ENCODE results near the gene PPFIA2.
"Not testable (repeated sequence)": the region's sequence is repeated elsewhere in the genome, so short reads cannot be mapped to it uniquely, and the experiment has no call there.

The PPFIA2 gene

DNA sequence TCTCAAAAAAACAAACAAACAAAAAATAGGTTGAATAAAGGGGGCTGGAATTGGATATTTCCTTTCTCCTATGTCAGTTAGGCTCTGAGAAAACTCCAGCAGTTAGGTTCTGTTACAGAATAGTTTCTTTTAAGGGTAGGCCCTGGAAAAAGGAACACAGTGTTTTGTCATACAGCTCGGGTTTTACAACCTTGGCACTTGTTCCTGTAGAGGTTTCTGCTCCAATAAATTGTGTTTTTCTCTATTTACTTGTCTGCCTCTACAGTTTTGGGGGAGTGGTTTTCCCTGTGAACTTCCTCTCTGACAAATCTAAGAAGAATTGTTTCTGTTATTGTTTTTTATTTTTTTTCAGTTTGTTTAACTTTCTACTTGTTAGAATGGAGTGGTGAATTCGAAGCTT, 513.7 kb downstream of the PPFIA2 start:
- peak overlapping the region; percentile 29 for H3K27ac ChIP-seq (ENCODE audit: low read depth, low read length)
- H3K27me3 ChIP-seq (ENCODE audit: control insufficient read depth, insufficient read depth, low read length), result no peaks in the 10 kb centered on the region
- peaks cover 9% of the 10 kb centered on the region for H3K4me1 ChIP-seq (ENCODE audit: control insufficient read depth, insufficient read depth, low read length)
- H3K36me3 ChIP-seq (ENCODE audit: control insufficient read depth, insufficient read depth, low read length), result no peaks in the 10 kb centered on the region
- no peaks in the 10 kb centered on the region for H3K9me3 ChIP-seq (ENCODE audit: control insufficient read depth, insufficient read depth, low read length)
- no peak overlapping the region for H3K9ac ChIP-seq (ENCODE audit: low read depth, low read length)
- no peak overlapping the region for H3K4me3 ChIP-seq (ENCODE audit: low read depth, low read length)

DNA sequence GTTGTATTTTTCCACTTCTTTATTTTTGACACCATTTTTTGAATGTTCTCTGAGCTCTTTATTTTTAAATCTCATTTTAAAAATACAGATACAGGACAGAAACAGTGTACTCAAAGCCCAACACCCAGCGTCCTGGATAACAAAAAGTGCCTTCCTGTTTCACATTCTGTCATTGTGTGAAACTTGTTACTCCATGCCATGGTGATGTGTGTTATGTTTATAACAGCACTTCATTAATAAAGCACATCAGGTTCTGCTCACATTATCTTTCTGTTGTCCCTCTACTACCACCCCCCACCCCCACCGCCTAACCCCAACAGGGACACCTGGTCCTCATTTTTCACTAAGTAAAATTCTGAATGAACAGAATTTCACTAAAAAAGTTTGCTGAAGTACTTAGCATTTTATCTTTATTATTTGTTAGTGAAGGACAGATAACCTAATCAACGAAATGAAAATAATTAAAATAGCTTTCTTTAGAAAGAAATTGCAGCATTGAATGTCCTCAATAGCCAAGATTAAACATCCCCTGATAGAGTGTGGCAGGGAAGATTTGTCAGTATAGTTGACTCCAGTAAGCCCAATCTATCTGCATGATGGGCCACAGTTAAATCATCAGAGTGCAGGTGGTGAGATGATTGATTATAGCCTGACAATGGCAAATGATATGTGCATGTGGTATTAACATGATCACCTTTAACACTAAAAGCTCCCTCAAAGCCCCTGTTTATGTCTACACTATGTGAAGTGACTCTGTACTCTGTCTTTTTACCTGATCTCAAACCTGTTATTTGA, 527.4 kb downstream of the PPFIA2 start:
- H3K27ac ChIP-seq (ENCODE audit: low read depth, low read length), result no peak overlapping the region
- H3K4me3 ChIP-seq (ENCODE audit: low read depth, low read length), result no peak overlapping the region
- H3K4me1 ChIP-seq (ENCODE audit: control insufficient read depth, insufficient read depth, low read length), result peaks cover 14% of the 10 kb centered on the region
- no peak overlapping the region for H3K9ac ChIP-seq (ENCODE audit: low read depth, low read length)
- no peaks in the 10 kb centered on the region for H3K27me3 ChIP-seq (ENCODE audit: control insufficient read depth, insufficient read depth, low read length)
- H3K9me3 ChIP-seq (ENCODE audit: control insufficient read depth, insufficient read depth, low read length), result no peaks in the 10 kb centered on the region
- H3K36me3 ChIP-seq (ENCODE audit: control insufficient read depth, insufficient read depth, low read length), result peaks cover 8% of the 10 kb centered on the region; the same call in 1 of the 2 replicates

DNA sequence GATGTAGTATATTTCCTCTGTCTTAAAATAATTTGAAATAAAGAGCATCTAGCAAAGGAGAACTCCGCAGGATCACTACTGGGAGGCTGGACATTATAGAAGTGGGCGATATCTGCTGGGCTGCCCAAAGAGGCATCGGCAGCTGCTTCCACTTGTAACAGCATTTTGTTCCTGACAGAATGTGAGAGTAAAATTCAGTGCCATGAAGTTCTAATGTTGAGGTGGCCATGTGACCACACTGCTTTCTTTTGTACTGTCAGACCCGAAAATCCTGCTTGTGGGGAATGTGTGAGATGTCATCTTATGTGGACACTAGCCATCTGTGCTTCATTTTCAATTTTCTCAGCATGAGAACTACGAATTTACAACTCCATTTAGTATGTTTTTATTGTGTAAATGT, 529.4 kb downstream of the PPFIA2 start:
- Histone ChIP-seq H3K27ac (ENCODE audit: low read depth, low read length) (no peak overlapping the region), H3K9me3 (ENCODE audit: control insufficient read depth, insufficient read depth, low read length) (no peaks in the 10 kb centered on the region), H3K9ac (ENCODE audit: low read depth, low read length) (peak overlapping the region; percentile 6; the same call in 1 of the 2 replicates), H3K4me3 (ENCODE audit: low read depth, low read length) (no peak overlapping the region), H3K27me3 (ENCODE audit: control insufficient read depth, insufficient read depth, low read length) (no peaks in the 10 kb centered on the region), H3K4me1 (ENCODE audit: control insufficient read depth, insufficient read depth, low read length) (peaks cover 14% of the 10 kb centered on the region), H3K36me3 (ENCODE audit: control insufficient read depth, insufficient read depth, low read length) (peaks cover 8% of the 10 kb centered on the region; the same call in 1 of the 2 replicates)

DNA sequence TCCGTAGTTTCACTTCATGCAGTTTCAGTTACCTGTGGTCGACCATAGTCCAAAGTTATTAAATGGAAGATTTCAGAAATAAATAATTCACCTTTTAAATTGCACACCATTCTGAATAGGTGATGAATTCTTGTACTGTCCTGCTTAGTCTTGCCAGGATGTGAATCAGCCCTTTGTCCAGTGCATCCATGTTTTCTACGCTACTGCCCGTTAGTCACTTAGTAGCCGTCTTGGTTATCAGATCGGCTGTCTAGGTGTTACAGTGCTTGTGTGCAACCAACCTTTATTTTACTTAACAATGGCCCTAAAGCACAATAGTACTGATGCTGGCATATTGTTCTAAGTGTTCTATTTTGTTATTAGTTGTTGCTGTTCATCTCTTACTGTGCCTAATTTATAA, 534.5 kb downstream of the PPFIA2 start:
- H3K27me3 ChIP-seq (ENCODE audit: control insufficient read depth, insufficient read depth, low read length), result no peaks in the 10 kb centered on the region
- H3K27ac ChIP-seq (ENCODE audit: low read depth, low read length), result no peak overlapping the region

DNA sequence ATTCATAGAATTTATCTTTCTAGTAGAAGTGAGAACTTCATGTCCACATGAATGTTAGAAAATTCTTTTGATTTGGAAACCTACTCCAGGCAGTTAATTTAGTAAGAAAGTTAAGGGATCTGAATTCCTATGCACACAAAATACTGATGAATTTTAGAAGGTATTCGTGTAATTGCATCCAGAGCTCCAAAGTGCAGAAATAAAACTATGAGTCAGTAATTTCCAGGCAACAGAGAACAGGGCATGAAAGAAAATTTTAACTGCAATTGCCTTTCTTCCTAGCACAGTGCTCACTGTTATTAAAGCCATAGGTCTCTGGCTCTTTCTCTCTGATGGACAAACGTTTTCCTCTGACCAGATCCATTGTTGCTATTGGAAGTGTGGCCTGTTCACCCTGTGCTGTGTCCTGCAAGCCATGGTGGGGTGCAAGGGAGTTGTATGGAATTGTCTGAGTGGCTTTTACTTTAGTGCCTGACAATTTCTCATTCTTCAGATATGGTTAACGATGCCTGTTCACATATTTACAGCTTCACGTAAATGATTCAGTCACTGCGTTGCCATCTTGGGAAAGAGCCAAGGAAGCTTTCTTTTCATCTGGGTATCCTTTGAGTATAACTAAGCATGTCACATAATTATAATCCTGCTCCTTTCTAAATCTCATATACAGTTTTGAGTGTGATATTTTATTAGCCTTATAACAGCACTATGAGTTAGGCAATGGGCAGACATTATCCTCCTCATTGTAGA, 536.1 kb downstream of the PPFIA2 start:
- Histone ChIP-seq H3K4me1 (ENCODE audit: control insufficient read depth, insufficient read depth, low read length) (no peaks in the 10 kb centered on the region), H3K27me3 (ENCODE audit: control insufficient read depth, insufficient read depth, low read length) (no peaks in the 10 kb centered on the region), H3K9me3 (ENCODE audit: control insufficient read depth, insufficient read depth, low read length) (no peaks in the 10 kb centered on the region), H3K36me3 (ENCODE audit: control insufficient read depth, insufficient read depth, low read length) (no peaks in the 10 kb centered on the region), H3K27ac (ENCODE audit: low read depth, low read length) (no peak overlapping the region), H3K9ac (ENCODE audit: low read depth, low read length) (no peak overlapping the region), H3K4me3 (ENCODE audit: low read depth, low read length) (no peak overlapping the region)

More for the DNA sequence above, 534.5 kb downstream of the PPFIA2 start:
- no peak overlapping the region for H3K9ac ChIP-seq (ENCODE audit: low read depth, low read length)
- H3K4me1 ChIP-seq (ENCODE audit: control insufficient read depth, insufficient read depth, low read length), result peaks cover 5% of the 10 kb centered on the region
- no peaks in the 10 kb centered on the region for H3K9me3 ChIP-seq (ENCODE audit: control insufficient read depth, insufficient read depth, low read length)
- H3K4me3 ChIP-seq (ENCODE audit: low read depth, low read length), result no peak overlapping the region
- H3K36me3 ChIP-seq (ENCODE audit: control insufficient read depth, insufficient read depth, low read length), result no peaks in the 10 kb centered on the region

DNA sequence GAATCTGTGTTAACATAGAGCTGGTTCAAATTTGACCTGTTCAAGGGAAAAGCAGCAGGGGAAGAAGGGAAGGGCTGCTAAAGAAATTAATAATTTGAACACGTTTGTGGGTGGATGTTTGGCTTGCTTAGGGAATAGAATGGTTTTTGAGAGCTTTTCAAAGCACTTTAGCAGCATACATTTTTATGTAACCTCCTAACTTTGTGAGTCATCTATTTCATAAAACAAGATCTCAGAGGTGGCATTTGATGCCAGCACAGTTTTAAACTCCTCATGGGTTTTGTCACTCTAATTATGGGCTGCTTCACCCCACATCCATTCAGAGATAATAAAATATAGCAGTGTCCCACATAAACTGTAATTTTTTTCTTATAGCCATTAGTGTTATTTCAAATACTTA, 537.5 kb downstream of the PPFIA2 start:
- Histone ChIP-seq H3K9ac (ENCODE audit: low read depth, low read length) (no peak overlapping the region), H3K4me3 (ENCODE audit: low read depth, low read length) (no peak overlapping the region), H3K4me1 (ENCODE audit: control insufficient read depth, insufficient read depth, low read length) (no peaks in the 10 kb centered on the region), H3K9me3 (ENCODE audit: control insufficient read depth, insufficient read depth, low read length) (no peaks in the 10 kb centered on the region), H3K27ac (ENCODE audit: low read depth, low read length) (no peak overlapping the region), H3K36me3 (ENCODE audit: control insufficient read depth, insufficient read depth, low read length) (no peaks in the 10 kb centered on the region), H3K27me3 (ENCODE audit: control insufficient read depth, insufficient read depth, low read length) (no peaks in the 10 kb centered on the region)

DNA sequence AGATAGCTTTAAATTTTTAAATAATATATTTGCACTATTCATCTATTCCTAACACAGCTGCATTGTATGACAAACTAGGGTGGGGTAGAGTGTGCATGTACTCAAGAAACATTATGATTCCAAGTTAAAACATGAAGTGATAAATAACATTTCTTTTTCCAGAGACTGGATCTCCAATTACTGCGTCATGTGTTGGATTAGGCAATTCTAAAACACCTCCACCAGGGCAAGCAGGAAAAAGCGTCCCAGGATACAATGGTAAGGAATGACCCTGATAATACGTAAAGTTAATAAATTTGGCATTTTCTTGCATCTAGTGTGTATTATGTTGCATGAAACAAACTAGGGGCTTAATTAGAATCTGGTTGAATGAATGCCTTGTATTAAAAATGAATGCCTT, 542.4 kb downstream of the PPFIA2 start:
- Histone ChIP-seq H3K36me3 (ENCODE audit: control insufficient read depth, insufficient read depth, low read length) (no peaks in the 10 kb centered on the region), H3K4me1 (ENCODE audit: control insufficient read depth, insufficient read depth, low read length) (peaks cover 11% of the 10 kb centered on the region), H3K27ac (ENCODE audit: low read depth, low read length) (no peak overlapping the region), H3K4me3 (ENCODE audit: low read depth, low read length) (no peak overlapping the region), H3K9me3 (ENCODE audit: control insufficient read depth, insufficient read depth, low read length) (no peaks in the 10 kb centered on the region), H3K9ac (ENCODE audit: low read depth, low read length) (no peak overlapping the region), H3K27me3 (ENCODE audit: control insufficient read depth, insufficient read depth, low read length) (no peaks in the 10 kb centered on the region)

DNA sequence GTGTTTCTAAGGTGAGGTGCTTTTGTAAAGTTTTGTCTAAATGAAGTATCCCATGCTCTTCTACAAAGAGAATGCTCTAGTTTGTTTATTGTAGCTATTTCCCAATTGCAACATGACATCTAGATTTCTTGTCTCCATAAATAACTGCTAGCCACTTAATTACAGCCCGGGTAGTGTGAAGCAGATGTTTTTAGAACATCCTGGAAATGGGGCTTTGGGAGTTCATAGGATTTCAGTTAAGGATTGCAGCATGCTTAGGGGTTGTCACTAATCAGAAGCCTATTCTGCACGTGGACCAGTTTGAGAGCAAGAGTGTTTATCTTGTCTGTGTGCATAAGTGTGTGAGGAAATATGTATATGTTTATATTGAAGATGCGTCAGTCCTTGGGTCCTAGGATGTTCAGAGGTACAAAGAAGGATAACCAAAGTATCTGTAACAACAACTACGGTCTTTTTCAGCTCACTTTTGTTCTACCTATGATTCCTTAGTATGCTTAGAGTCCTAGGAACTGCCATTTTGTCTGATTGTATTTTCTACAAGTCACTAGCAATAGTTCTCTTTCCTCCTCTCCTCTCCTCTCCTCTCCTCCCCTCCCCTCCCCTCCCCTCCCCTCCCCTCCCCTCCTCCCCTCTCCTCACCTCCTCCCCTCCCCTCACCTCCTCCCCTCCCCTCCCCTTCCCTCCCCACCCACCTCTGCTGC, 546.0 kb downstream of the PPFIA2 start:
- Histone ChIP-seq H3K36me3 (ENCODE audit: control insufficient read depth, insufficient read depth, low read length) (no peaks in the 10 kb centered on the region), H3K27me3 (ENCODE audit: control insufficient read depth, insufficient read depth, low read length) (no peaks in the 10 kb centered on the region), H3K9ac (ENCODE audit: low read depth, low read length) (no peak overlapping the region), H3K27ac (ENCODE audit: low read depth, low read length) (no peak overlapping the region), H3K4me1 (ENCODE audit: control insufficient read depth, insufficient read depth, low read length) (peaks cover 46% of the 10 kb centered on the region), H3K4me3 (ENCODE audit: low read depth, low read length) (no peak overlapping the region), H3K9me3 (ENCODE audit: control insufficient read depth, insufficient read depth, low read length) (no peaks in the 10 kb centered on the region)

DNA sequence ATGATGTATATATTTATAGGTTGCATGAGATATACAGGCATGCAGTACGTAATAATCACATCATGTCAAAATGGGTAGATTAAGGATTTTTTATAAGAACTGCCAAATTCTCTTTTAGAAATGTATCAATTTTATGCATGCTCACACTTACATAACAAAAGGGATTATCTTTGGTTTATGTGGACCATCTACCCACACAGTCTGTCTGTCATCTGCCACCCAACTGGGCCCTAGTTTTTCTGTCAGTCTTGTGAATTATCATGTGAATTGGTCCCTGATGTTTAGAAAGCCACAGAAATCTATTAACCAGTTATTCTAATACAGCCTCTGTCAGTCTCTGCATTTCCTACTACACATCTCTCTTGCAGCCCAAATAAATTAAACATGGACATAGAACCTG, 547.8 kb downstream of the PPFIA2 start:
- Histone ChIP-seq H3K4me1 (ENCODE audit: control insufficient read depth, insufficient read depth, low read length) (peaks cover 65% of the 10 kb centered on the region), H3K27me3 (ENCODE audit: control insufficient read depth, insufficient read depth, low read length) (no peaks in the 10 kb centered on the region), H3K27ac (ENCODE audit: low read depth, low read length) (no peak overlapping the region), H3K9ac (ENCODE audit: low read depth, low read length) (no peak overlapping the region), H3K36me3 (ENCODE audit: control insufficient read depth, insufficient read depth, low read length) (no peaks in the 10 kb centered on the region), H3K9me3 (ENCODE audit: control insufficient read depth, insufficient read depth, low read length) (no peaks in the 10 kb centered on the region), H3K4me3 (ENCODE audit: low read depth, low read length) (no peak overlapping the region)

DNA sequence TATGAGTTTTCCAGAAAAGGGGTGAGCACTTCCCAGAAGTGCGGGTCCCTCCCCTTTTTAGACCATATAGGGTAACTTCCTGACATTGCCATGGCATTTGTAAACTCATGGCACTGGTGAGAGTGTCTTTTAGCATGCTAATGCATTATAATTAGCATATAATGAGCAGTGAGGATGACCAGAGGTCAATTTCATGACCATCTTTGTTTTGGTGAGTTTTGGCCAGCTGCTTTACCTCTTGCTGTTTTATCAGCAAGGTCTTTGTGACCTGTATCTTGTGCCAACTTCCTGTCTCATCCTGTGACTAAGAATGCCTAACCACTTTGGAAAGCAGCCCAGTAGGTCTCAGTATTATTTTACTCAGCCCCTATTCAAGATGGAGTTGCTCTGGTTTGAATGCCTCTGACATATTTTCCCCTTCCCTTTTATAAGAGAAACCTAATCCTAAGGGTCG, 549.4 kb downstream of the PPFIA2 start:
- H3K36me3 ChIP-seq (ENCODE audit: control insufficient read depth, insufficient read depth, low read length); H3K9ac ChIP-seq (ENCODE audit: low read depth, low read length); H3K9me3 ChIP-seq (ENCODE audit: control insufficient read depth, insufficient read depth, low read length); H3K27me3 ChIP-seq (ENCODE audit: control insufficient read depth, insufficient read depth, low read length): not testable (repeated sequence)
- Histone ChIP-seq H3K4me1 (ENCODE audit: control insufficient read depth, insufficient read depth, low read length) (peaks cover 79% of the 10 kb centered on the region), H3K4me3 (ENCODE audit: low read depth, low read length) (0 out of 2 replicates have a peak overlapping the region, but pooled peaks have one; percentile 29), H3K27ac (ENCODE audit: low read depth, low read length) (peak overlapping the region; percentile 73)

All from HUES48 (cell line).